HEK293 (cell line): ENCODE results near the gene EIF3B.

Experiments
- CTCF ChIP-seq: fragments of 450-650 bp; formaldehyde crosslinking; IDR thresholded peaks from 2 replicates; pipeline ENCODE4 v1.5.1; 2016; ENCODE audit warnings: missing biosample characterization, missing genetic modification characterization
- PATZ1 ChIP-seq: fragments of 450-650 bp; formaldehyde crosslinking; IDR thresholded peaks from 2 replicates; pipeline ENCODE4 v1.5.1; 2016; ENCODE audit warnings: missing biosample characterization, missing genetic modification characterization
- PRDM10 ChIP-seq: fragments of 450-650 bp; formaldehyde crosslinking; IDR thresholded peaks from 2 replicates; pipeline ENCODE4 v1.5.1; 2016; ENCODE audit warnings: missing biosample characterization, missing genetic modification characterization
- TCF7L2 ChIP-seq: IDR thresholded peaks from 2 replicates; pipeline ENCODE4 v1.6.1; 2011; ENCODE audit warnings: low read depth, mild to moderate bottlenecking, inconsistent platforms, low read length, moderate library complexity, borderline replicate concordance
- TSHZ1 ChIP-seq: fragments of 450-650 bp; formaldehyde crosslinking; IDR thresholded peaks from 2 replicates; pipeline ENCODE4 v1.5.1; 2016; ENCODE audit warnings: missing biosample characterization, missing genetic modification characterization, borderline replicate concordance
- YY1 ChIP-seq: fragments of 450-650 bp; formaldehyde crosslinking; IDR thresholded peaks from 2 replicates; pipeline ENCODE4 v1.5.1; 2018; ENCODE audit warnings: missing biosample characterization, missing genetic modification characterization
- ZBTB6 ChIP-seq: fragments of 450-650 bp; formaldehyde crosslinking; IDR thresholded peaks from 2 replicates; pipeline ENCODE4 v1.5.1; 2017; ENCODE audit warnings: missing biosample characterization, missing genetic modification characterization
- ZBTB7A ChIP-seq: fragments of 450-650 bp; formaldehyde crosslinking; IDR thresholded peaks from 2 replicates; pipeline ENCODE4 v1.5.1; 2016; ENCODE audit warnings: low read depth, missing biosample characterization, missing genetic modification characterization
- ZFP37 ChIP-seq: fragments of 450-650 bp; formaldehyde crosslinking; IDR thresholded peaks from 2 replicates; pipeline ENCODE4 v1.5.1; 2016; ENCODE audit warnings: missing biosample characterization, missing genetic modification characterization
- ZNF214 ChIP-seq: fragments of 450-650 bp; formaldehyde crosslinking; IDR thresholded peaks from 2 replicates; pipeline ENCODE4 v1.5.1; 2017; ENCODE audit warnings: missing biosample characterization, mild to moderate bottlenecking, missing genetic modification characterization, borderline replicate concordance
- ZNF24 ChIP-seq: fragments of 450-650 bp; formaldehyde crosslinking; IDR thresholded peaks from 2 replicates; pipeline ENCODE4 v1.5.1; 2016; ENCODE audit warnings: missing biosample characterization, missing genetic modification characterization
- ZNF398 ChIP-seq: fragments of 450-650 bp; formaldehyde crosslinking; IDR thresholded peaks from 2 replicates; pipeline ENCODE4 v1.5.1; 2017; ENCODE audit warnings: missing biosample characterization, missing genetic modification characterization

- TF ChIP-seq CTCF (tag by site-specific recombination) (no peak), ZFP37 (tag by site-specific recombination) (no peak), TCF7L2 (no peak), TSHZ1 (tag by site-specific recombination) (no peak), ZNF214 (no peak), ZBTB7A (tag by site-specific recombination) (no peak), ZNF24 (no peak), ZNF398 (no peak), PATZ1 (tag by site-specific recombination) (no peak), PRDM10 (tag by site-specific recombination) (no peak), ZBTB6 (tag by site-specific recombination) (no peak), YY1 (no peak)
These were observed 29.5 kb upstream of the EIF3B start for GRCh38 chr7:2325162-2325561.
